NCI-H2107 (cell line): ENCODE data around the gene STAT6.
A peak's percentile ranks its signal among the peaks of the same experiment; 100 is the strongest.

Source experiments
- DNase-seq: peaks from one replicate; lab custom pipeline; 2025; lab: John Stamatoyannopoulos, UW

STAT6 gene

DNA sequence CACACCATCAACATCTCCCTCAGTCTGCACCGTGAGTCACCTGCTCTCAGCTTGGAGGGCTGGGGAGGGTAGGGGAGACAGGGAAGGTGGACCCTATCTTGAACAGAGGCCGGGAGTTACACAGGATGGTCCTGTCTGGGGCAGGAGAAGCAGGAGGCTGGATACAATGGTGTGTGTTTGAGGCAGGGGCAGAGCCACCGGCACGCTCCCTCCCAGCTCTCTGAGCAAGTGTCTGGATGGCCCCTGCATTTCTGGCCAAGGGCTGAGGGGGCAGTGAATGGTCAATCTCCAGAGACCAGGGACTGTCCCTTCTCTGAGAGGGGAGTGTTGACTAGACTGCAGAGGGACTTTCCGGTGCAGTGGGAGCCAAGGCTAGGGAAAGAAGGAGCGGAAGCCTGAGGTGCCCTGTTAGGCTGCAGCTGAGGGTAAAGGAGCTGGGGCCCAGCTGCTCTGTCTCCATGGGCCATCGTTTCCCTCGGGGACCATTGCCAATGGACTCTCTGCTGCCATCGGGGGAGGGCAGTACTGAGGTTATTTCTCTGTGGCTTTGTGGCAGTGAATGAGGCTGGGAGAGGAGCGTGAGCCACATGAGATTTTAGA lies 34.4 kb upstream of the STAT6 start:
- DNase-seq = no peak

- DNase-seq = no peak
Observed at GRCh38 chr12:57143454-57143853, 32.3 kb upstream of the STAT6 start.

DNA sequence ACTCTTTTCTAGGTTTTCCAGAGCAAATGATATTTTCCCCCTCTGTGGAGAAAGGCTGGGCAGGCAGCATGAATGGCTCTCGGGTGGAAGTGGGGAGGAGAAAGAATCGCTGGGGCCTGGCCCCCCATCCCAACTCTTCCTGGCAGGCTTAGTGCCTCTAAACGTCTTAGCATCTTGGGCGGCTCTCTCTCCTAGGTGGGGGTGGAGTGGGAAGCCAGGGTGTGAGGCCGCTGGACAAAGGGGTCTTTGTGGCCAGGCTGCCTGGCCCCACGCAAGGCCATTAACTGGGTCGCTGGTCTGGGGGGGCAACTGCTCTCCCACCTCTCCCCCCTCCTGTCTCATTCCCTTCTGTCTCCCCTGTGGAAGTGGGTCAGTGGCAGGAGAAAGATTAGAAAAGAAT lies 31.6 kb upstream of the STAT6 start:
- no peak for DNase-seq

DNA sequence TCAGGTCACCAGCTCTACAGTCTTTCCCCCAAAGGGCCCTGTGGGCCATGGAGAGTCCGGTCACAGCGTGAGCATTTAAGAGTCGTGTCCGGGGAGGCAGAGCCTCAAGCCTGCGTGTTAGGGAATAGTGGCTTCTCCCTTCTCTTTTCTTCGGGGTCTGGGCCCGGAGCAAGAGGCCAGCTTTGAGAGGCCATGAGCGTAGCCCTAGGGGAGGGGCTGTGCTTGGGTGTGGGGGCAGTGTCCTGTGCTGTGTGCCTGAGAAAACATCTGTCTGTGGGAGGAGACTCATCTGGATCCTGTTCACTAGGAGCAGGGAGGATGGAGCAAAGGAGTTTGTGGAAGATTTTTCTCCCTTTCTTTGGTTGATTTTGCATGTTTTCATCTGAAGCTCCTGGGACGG lies 31.0 kb upstream of the STAT6 start:
- DNase-seq = no peak

DNA sequence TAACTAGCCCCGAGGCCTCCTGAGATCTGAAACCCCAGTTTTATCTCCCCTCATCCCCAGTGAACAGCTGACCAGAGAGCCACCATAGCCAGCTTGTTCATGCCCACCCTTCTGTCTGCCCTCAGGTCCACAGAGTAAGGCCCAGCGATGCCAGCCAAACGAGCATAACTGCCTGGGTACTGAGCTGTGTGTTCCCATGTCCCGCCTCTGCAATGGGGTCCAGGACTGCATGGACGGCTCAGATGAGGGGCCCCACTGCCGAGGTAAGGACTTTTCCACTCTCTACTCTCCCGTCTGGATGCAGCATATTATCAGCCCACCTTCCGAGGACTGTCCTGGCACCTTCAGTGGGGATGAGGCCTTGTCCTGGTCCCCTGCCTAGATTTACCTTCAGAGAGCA lies 30.1 kb upstream of the STAT6 start:
- DNase-seq = no peak

DNA sequence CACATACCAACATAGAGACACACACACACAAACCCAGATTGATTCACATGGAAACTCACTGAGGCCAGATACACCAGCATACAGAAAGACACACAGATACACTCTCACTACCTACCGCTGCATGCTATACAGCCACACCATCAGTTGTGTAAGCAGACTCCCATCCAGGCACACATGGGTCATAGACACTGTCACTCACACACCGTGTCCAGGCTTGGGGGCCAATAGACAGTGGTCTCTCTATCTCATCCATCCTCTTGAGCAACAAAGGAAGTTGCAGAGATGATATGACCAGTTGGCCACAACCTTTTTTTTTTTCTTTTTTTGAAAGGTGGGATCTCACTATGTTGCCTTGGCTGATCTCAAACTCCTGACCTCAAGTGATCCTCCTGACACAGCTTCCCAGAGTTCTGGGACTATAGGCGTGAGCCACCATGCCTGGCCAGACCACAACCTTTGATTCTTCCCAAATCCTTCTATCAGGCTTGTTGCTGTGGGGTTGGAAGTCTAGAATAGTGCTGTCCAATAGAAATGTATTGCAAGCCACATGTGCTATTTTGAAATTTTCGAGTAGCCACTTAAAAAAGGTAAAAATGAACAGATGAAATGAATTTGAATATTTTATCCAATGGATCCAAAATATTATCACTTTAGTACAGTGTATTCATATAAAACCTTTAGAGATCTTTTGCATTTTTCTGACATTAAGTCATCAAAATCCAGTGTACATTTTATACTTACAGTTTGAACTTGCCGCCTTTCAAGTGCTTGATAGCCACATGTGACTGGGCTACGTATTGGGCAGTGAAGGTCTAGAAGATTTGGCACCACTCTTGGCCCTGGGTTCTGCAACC lies 28.9 kb upstream of the STAT6 start:
- DNase-seq = no peak

GRCh38 chr12:57138526-57139272 lies 27.5 kb upstream of the STAT6 start:
- no peak for DNase-seq

DNA sequence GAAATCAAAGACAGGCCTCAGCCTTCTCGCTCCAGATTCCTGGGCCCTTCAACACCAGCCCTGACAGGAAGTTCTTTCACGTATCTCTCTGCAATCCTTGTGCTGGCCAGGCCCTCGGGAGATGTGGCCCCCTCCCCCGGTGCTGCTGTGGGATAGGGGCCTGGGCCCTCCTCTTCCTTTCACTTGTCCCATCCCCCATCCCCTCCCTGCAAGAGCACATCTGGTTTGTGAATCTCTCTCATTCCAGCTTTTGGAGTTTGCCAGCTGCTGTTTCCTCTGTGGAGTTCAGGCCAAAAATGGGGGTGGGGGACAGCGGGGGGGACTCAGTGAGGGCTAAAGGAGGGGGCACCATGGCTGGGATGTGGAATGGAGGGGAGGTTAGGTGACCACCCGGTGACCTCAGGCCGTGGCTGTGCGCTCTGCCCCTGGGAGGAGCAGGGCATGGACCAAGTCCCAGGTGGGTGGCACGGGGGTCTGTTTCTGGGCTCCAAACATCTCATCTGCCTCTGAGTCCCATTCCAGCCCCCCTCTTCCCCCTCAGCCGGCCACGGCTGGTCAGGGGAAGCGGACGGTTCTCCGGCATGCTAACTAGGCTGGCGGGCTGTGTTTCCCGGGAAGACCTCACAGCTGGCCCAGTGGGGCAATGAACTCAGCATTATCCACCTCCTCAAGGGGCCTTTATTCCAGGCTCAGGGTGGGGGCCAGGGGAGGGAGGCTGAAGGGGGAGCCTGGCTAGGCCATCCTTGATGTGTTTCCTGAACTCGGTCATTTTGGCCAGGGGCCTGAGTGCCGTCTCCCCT lies 24.6 kb upstream of the STAT6 start:
- DNase-seq = no peak

DNA sequence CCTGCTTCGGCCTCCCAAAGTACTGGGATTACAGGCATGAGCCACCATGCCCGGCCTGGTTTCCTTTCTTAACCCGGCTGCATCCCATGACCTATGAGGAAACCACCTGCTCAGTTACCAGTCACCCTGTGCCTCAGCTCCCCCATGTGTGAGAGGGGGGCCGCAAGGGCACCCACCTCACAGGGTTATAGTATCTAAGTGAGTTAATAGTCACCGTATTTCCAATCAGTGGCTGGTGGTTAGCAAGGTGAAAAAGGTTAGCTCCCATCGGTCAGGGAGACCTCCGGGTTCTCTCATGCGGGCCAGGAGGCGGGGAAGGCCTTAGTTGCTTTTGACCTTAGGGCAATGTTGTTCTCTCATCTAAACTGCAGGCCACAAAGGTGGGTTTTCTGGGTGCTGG lies 23.8 kb upstream of the STAT6 start:
- DNase-seq = no peak

- no peak for DNase-seq
Observed at GRCh38 chr12:57133916-57134315, 22.8 kb upstream of the STAT6 start.

DNA sequence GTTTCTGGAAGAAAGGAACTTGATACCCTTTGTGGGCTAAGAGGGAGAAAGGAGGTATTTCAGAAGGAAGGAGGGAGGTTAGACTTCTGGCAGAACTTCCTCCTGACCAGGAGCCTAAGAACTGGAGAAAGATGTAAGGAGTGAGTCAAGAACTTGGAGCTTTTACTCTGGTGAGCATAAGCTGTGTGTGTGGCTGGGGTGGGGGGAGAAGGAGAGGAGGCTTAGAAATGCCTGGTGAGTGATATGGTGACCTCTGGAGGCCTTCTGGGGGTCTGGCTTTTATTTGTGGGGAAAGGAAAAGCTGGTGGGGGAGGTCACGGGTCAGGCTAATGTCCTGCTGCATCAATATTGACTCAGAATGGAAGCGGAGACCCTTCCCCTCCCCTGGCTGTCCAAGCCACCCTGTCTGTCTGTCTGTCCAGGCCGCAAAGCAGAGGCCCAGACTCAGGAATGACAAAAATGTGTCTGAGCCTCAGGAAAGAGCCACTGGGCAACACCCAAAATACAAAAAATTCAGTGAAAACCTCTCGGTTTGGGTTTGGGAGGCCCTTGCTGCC lies 21.9 kb upstream of the STAT6 start:
- DNase-seq = no peak

DNA sequence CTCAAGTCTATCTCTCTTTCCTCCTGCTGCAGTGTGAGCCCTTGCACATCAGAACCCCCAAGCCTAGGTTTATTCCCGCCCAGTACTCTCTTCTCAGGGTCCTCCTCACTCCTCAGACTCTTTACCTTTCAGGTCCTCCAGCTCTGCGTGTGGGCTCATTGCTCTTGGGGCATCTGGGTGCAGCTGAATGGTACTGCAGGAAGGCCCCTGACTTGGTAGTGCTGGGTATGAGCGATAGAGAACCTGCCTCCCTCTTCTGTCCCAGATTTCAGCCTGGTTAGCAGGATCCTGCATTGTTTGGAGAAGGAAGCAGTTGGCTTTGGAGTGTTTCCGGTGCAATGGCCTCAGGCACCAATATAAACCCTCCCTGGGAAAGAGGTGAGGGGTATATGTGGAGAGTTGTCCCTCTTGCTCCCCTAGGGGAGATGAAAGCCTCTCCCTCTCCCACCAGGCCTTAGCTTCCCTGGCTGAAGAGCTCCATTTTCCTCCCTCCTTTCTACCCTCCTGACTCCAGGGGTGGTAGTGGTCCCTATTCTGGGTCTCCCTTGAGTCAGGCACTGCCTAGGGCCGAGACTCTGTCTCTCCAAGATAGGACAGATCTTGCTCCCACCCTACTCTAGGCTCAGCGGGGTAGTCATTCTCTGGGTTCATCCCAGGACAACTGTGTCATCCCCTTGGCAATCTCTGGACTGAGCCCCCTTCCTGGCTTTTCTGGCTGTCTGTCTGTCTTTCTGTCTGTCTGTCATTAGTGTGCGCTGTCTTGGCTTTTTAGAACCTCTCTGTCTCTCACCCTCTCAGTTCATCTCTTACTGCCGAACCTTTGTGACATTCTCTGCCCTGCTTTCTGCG lies 21.0 kb upstream of the STAT6 start:
- no peak for DNase-seq

- DNase-seq = no peak
Observed at GRCh38 chr12:57130941-57131340, 19.8 kb upstream of the STAT6 start.

- no peak for DNase-seq
Observed at GRCh38 chr12:57129889-57130288, 18.7 kb upstream of the STAT6 start.

DNA sequence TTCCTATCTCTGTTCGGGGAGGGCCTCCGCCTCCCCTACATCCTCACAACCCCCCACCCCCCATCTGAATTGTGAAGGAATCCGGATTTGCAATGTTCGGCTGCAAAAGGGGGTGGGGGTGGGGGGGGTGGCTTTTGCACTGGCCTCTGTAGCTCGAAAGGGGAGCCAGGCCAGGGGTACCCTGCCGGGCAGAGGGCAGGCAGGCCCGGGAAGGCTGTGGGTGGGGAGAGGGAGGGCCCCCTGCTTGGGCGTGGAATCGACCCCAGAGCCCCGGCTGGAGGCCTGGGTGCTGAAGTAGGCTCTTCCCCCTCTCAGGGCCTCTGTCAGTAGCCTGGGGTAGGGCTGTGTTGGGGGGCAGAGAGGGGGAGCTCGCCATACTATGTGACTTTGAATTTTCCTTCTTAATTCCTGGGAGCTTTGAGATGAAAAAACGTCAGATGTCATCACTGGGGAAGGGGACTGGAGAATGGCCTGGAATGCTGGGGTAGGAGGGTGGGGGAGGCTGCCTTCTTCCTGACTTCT lies 18.2 kb upstream of the STAT6 start:
- no peak for DNase-seq

DNA sequence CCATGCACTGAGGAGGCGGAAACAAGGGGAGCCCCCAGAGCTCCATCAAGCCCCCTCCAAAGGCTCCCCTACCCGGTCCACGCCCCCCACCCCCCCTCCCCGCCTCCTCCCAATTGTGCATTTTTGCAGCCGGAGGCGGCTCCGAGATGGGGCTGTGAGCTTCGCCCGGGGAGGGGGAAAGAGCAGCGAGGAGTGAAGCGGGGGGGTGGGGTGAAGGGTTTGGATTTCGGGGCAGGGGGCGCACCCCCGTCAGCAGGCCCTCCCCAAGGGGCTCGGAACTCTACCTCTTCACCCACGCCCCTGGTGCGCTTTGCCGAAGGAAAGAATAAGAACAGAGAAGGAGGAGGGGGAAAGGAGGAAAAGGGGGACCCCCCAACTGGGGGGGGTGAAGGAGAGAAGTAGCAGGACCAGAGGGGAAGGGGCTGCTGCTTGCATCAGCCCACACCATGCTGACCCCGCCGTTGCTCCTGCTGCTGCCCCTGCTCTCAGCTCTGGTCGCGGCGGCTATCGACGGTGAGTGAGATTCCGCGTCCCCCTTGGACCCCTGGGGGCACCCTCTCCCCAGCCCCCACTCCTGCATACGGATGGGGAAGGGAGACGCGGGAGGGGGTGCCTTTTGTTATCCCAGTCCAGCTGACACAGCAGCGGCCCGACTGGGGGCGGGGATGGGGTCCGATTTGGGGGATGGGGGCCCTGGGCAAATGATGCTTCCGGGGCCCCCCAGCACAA lies 17.5 kb upstream of the STAT6 start:
- no peak for DNase-seq

- DNase-seq = peak; percentile 86
Observed at GRCh38 chr12:57127726-57128518, 16.8 kb upstream of the STAT6 start, which contains the start of gene LRP1. LRP1 (plus strand) TSS chr12:57128483; CDS start chr12:57128965, 482 bp downstream.

GRCh38 chr12:57127101-57127725 lies 16.1 kb upstream of the STAT6 start:
- DNase-seq = no peak

DNA sequence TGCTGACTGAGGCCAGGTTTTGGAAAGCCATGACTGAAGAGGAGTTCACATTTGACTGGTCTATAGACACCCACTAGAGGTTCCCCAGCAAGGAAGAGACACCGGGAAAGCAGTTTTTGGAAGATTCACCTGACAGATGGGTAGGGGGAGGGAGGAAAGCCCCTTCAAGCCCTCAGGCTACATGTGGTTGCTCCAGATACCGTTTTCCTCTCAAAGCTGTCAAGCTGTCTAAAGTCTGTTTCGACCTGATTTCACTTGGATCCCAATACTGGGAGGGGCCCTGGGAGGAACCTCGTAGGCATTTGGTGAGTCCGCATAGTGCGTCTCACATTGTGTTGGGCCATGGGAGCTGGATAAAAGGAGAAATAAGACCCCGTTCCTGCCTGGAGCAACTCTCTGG lies 15.4 kb upstream of the STAT6 start:
- no peak for DNase-seq
